Right lung (tissue), 5 donors: ENCODE data around the gene CCSER2. TPM values are rescaled to one million over a fixed set of nuclear protein-coding genes. Genes with fewer than 3 reads are reported as not detected.
"Not testable (repeated sequence)": the region's sequence is repeated elsewhere in the genome, so short reads cannot be mapped to it uniquely, and the experiment has no call there.

Experiments
- DNase-seq, 2 donors: peaks; one replicate each; pipeline ENCODE4 v3.0.0-alpha.2; 2013
- polyA plus RNA-seq, 5 donors: library from polyadenylated mRNA; unstranded; fragments of 120-200 nt; gene quantifications; one replicate each; pipeline versions ENCODE4 v1.2.1 to v1.2.3, GENCODE V29; 2013; ENCODE audit warnings: inconsistent platforms in 1 of 5, low replicate concordance in 1 of 5; ENCODE audit not compliant: insufficient read length in 5 of 5, insufficient read depth in 1 of 5

CCSER2 gene
- polyA plus RNA-seq, 5 donors = 29.9 to 43.7 (median 39.4) TPM

DNA sequence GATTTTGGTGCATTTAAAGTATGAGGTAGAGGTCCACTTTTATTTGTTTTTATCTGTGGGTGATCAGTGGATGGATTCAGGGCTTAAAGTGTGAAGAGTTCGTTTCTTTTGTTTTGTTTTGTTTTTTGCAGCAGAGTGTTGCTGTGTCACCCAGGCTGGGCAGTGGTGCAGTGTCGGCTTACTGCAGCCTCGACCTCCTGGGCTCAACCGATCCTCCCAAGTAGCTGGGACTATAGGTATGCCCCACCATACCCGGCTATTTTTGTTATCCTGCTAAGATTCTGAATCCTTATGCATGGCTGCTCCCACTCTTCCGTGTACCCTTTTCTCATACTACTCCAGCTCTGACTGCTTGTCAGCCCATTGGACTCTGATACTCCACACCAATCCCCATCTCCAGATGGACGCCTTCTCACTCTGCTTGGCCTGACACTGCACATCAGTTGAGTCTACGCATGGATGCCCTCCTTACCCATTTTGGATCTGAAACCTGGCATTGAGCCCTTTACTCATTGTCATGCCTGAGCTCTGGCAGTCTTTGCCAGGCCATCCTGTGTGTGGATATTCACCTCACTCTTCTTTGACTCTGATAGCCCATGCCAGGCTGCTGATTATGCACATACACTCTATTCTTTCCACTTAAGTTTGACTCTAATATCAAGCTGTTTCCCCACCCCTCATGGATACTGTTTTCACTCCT lies 119.5 kb downstream of the CCSER2 start:
- DNase-seq = no peak

DNA sequence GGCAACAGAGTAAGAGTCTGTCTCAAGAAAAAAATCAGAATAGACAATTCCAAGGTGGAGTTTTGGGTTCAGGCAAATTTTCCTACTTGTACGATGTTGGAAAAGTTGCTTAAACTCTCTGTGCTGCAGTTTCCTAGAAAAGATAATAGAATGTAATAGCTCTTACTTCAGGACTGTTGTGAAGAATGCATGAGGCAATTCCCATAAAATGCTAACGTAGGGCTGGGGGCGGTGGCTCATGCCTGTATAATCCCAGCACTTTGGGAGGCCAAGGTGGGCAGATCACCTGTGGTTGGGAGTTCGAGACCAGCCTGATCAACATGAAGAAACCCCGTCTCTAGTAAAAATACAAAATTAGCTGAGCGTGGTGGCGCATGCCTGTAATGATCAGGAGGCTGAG lies 121.0 kb downstream of the CCSER2 start:
- DNase-seq = not testable (repeated sequence)

DNA sequence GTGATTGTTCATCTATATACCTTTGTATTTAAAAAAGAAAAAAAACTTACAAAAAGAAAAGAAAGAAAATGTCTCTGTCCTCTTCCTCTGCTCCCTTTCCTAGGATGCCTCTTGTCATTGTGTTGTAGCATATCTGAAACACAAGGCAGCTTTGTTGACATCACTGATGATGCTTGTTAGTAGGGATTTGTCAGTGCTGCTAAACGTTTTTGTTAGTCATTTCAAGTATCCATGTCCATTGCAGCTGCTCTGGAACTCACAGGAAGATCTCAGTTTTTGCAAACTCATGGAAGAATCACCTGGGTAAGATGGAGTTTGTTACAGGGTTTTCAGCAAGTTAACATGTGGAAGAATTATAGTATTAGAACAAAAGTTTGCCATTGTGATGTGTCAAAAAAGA lies 123.6 kb downstream of the CCSER2 start:
- no peak for DNase-seq

DNA sequence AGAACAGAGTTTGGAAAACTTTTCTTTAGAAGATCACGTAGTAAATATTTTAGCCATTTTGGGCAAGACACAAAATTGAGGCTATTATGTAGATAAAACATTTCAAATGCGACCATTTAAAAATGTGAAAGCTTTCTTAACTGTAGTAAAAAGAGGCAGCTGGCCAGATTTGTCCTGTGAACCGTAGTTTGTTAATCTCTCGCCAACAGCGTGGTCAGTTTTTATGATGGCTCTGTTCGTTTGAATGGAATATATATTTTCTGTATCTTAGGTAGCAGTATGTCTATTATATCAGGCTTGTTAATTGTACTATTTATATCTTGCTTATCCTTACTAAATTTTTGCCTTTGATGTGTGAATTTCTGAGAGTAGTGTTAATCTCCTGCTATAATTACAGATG lies 124.9 kb downstream of the CCSER2 start:
- DNase-seq = no peak

DNA sequence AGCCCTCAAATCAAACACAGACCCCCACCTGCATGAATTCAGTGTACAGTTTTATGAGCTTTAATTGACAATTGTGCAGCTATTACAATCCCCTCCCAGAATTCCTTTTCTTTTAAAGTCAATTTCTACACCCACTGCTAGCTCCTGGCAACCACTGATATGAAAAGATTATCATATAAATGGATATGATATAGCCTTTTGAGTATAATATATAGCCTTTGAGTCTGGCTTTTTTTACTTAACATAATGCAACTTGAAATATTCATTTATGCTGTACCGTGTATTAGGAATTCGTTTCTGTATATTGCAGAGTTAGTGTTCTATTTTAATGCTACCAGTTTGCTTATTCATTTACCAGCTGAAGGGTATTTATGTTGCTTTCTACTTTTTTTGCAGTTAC lies 127.7 kb downstream of the CCSER2 start:
- DNase-seq = no peak

DNA sequence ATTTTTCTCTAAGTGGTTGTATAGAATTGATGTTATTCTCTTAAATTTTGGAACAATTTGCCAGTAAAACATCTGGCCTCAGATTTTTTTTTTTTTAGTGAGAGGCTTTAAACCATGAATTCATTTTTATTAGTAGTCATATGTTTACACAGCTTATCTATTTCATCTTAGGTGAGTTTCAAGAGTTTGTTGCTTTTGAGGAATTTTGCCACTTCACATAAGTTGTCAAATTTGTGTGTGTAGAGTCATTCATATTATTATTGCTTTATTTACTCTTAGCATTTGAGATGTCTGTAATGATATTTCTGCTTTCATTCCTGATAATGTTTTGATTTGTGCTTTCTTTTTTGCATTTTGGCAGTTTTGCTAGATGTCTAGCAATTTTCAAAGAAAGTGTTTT lies 132.1 kb downstream of the CCSER2 start:
- DNase-seq = no peak

DNA sequence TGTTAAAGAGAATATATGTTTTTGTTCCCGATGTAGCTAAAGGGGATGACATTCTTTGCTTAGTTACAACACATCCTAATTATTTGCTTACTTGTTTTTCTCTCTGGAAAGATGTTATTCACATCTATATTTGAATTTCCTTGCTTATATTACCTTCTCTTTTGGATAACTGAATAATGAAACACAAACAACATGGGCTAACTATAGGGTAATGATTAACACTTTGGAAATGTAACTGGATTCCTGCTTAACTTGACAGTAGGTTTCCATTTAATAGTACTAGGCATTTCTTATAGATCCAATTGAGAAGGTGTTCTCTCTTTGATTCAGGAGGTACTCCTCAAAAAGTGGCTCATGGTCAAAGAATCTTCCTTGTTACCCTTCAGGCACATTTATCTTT lies 141.1 kb downstream of the CCSER2 start:
- no peak for DNase-seq

DNA sequence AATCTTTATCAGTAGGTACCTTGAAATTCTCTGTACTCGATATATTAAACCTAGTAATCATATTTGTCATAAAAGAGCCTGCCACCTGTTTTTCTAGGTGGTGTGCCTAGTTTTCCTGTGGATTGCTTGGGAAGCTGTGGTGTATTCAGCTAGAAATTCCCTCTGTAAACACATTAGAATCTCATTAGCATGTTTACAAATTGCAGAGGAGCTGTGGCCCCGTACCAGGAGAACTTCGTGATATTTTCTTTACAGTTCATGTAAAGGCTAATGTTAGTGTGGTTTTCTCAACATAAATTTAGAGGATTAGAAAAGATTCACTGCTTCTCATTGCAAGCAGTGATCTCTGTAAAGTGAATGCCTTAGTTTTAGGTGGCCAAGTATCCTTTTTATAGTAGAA lies 144.7 kb downstream of the CCSER2 start:
- no peak for DNase-seq

DNA sequence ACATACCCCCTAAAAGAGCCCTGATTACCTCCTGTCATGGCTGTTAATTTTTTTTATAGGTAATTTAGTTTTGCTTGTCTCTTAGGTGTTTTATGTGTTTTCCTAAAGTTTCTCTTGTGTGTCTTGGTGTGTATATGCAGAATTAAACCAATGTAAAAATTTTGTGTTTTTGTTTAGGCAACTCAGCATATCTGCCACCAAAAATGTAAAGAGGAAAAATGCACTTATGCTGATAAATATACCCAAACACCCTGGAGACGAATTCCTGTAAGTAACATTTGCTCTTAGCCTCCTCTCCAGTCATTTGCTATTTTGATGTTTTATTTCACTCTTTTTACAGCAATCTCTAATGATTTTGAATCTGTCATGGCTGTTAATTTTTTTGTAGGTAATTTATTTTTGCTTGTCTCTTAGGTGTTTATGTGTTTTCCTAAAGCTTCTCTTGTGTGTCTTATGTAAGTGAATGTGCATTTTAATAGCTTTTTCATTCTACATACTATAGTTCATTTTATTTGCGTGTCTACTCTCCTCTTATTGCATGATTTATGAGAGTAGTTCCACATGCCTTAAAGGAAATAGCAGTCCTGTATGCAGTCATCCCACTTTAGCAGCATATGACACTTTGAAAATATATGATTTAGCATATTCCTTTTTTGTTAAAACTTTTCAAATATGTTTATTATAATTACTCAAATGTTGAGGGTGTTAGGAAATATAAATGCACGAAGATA lies 149.2 kb downstream of the CCSER2 start:
- no peak for DNase-seq

DNA sequence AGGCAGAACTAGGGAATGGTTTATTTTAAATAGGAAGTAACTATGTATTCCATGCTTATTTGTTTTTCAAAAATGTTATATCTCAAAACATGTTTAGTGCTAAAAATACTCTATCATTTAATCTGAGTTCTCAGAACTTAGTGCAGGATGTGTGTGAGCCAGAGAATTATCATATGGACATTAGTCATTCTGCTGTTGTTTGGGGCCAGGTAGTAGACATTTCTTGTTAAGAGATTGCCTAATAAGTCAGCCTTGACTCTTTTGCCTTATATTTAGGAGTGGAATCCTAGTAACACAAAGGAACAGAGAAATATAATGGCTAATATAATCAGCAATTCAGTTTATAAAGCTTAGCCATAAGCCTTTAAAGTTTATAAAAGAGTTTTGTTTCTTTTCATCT lies 149.8 kb downstream of the CCSER2 start:
- DNase-seq = no peak

DNA sequence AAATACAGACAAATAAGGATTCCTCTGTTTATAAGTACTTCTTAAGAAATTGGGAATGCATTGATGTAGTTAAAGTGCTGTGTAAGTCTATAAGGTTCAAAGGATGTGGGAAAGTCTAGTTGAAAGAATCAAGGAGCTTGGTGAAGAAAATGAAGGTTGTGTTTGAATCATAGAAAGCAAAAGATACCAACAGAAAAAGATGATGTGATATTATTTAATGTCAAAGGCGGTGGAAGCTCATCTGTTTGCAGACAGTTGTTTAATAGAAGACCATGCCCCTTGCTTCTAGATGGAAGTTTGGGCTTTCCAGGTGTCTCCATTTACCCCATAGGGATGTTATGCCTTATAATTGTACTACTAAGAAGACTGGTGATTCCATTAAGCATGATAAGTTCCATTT lies 150.3 kb downstream of the CCSER2 start:
- no peak for DNase-seq

DNA sequence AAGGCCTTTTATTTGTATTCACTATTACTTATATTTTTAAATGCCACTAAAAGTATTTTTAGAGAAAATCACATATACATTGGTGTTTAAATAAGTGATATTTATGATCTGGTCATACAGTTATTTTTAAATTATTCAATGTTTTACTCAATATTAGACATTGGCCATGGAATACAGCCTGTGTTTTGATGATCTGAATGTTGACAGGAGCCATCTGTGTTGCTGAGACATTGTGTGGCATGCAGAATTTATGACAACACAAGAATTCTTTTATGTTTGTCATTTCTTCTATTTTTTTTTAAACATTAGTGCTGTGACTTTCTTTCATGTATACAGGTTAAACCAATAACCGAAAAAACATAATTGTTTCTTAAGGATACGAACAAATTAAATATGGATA lies 156.2 kb downstream of the CCSER2 start:
- DNase-seq = peak; percentile 64 to 70

DNA sequence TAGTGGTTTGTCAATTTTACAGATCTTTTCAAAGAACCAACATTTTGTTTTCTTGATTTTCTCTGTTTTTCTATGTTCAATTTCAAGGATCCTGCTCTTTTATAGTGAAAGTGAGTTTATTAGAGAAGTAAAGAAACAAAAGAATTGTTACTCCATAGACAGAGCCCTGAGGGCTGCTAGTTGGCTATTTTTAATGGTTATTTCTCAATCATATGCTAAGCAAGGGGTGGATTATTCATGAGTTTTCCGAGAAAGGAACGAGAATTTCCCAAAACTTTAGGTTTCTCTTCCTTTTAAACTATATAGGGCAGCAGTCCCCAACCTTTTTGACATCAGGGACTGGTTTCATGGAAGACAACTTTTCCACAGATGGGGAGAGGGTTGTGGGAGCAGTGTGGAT lies 165.0 kb downstream of the CCSER2 start:
- DNase-seq = no peak

DNA sequence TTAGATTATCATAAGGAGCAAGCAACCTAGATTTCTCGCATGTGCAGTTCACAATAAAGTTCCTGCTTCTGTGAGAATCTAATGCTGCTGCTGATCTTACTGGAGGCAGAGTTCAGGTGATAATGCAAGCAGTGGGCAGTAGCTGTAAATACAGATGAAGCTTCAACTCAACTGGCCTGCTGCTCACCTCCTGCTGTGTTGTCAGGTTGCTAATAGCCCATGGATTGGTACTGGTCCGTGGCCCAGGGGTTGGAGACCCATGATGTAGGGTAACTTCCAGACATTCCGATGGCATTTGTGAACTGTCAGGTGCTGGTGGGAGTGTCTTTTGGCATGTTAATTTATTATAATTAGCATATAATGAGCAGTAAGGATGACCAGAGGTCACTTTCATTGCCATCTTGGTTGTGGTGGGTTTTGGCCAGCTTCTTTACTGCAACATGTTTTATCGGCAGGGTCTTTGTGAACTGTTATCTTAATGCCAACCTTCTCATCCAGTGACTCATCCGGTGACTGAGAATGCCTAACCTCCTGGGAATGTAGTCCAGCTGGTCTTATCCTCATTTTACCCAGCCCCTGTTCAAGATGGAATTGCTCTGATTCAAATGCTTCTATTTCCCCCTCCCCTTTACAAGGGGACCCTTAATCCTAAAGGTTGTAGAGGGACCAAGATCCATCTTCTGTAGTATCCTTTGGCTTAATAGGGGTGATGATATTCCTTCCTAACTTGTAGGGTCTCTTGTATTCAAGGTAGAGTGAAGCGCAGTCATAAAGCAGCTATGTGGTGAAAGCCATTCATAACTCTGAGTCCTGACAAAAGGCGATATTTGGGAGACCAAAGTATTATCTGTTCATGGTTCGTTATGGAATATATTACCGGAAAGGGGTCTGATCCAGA lies 165.8 kb downstream of the CCSER2 start:
- no peak for DNase-seq

DNA sequence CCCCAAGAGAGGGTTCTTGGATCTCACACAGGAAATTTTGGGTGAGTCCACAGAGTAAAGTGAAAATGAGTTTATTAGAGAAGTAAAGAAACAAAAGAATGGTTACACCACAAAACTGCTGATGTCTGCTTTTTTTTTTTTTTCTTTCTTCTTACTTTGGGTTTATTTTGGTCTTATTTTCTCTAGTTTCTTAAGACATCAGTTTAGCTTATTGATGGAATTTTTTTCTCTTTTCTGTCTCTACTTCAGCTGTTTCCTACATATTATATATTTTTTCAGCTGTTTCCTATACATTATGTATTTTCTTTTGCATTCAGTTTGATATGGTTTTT lies 166.4 kb downstream of the CCSER2 start:
- no peak for DNase-seq

DNA sequence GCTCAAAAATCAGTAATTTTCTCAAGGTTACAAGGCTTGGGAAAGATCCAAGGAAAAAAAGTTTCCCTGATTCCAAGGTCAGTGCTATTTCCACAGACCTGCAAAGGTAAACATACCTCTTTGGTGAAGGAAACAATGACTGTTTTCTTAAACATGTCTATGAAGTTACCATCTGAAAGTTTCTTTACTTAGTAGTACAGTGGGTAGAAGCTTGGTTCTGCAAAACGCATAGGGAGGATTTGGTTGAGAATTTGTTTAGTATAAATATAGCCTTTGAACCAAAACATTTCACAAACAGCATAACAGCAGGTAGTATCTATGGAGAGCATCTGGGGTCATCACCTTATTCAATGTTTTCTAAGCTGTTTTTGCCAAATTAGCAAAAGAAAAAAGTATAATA lies 169.6 kb downstream of the CCSER2 start:
- DNase-seq = no peak

DNA sequence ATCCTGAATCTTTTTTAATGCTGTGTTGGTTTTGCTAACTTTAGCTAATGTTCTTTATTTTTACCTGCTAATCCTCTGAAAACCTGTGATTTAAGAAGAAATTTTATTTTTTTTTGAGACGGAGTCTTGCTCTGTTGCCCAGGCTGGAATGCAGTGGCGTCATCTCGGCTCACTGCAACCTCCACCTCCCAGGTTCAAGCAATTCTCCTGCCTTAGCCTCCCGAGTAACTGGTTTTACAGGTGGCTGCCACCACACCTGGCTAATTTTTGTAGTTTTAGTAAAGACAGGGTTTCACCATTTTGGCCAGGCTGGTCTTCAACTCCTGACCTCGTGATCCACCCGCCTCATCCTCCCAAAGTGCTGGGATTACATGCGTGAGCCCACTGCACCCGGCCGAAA lies 170.7 kb downstream of the CCSER2 start:
- not testable (repeated sequence) for DNase-seq

DNA sequence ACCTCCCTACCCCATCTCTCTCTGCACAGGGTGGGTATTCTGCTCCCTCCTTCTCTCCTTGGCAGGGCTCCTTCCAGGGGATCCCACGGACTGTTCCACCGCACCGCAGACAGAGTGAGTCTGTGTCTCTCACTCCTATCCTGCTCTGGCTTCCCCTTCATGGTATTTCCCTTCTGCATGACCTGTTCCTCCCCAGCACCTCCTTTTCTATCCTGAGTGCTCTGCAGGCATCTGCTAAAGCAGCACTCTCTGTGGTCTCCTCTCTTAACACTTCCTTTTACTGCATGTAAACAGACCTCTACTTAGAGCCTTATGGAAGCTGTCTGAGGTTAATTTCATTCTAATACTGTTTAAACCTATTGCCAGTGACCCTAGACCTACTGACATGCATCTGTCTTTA lies 171.5 kb downstream of the CCSER2 start:
- DNase-seq = no peak

DNA sequence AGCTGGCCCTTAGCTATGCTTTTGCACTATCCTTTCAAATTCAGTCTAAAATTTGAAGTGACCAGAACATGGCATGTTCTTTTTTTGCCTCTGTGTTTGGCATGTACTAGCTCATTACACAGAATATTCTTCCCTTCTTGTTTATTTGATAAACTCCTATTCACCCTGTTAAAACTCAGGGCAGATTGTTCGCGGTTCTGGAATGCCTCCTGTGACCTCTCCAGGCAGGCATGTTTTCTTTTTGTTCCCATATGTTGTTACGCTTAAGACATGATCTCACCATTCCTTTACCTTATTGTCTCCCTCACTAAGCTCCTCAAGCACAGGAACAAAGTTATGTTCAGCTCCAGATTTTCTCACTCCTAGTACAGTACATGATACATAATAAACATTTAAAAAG lies 181.7 kb downstream of the CCSER2 start:
- no peak for DNase-seq

DNA sequence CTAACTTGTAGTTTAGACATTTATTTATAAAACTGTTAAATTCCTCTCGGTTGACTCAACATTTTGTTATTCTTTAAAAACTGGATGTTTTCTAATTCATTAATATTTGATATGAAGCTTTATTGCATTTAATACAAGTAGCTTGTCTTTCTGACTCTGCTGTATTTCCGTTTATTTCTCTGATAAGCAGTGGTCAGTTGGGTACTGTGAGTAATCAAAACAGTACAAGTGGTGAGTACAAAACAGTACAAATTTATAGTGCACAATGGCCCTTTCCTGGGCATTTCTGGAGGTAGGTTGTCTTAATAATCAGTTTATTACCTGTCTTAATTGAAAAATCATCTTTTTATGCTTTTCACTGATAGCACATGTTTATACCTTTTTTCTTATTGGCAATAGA lies 182.7 kb downstream of the CCSER2 start:
- no peak for DNase-seq

DNA sequence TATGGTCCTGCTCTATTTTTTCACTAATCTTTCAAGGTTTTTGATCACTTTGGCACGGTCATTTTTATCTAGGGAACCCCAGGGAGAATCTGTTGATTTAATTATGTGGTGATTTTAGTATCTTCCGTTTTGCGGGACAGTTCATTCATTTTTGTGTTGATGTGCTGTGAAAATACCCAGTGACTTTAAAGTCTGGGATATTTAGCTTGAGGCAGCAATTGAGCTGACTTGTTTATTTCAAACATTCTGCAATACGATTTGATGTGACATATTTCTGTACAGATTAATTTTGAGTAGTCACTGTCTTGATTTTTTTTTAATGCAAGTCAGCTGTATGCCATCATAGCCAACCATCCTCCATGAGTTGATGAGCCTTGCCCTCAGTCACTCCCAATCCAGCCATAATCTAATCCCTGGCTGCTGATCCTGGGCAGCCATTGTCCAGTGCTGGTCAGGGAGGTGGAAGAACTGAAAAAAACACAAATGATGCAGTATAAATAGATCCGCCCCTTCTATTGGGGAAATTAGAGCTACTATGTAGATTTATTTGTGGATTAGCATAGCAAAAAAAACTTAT lies 183.4 kb downstream of the CCSER2 start:
- DNase-seq = peak; percentile 55 to 63

DNA sequence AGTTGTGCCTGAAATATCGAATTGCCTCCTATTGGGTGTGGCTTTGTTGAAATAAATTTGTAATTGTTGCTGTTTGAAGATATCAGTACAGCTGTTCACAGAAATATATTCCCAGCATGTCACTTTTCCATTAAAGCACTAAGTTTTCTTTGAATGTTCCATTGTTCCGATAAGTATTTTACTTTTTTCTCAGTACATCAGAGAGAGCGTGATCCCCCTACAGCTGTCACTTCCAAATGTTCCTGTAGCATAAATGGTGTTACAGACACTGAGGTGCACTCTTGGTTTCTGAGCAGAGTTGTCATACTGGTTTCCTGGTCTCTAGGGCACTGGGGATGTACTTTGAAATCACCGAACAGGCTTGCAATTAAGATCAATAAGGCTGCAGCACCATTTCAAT lies 189.2 kb downstream of the CCSER2 start:
- no peak for DNase-seq

DNA sequence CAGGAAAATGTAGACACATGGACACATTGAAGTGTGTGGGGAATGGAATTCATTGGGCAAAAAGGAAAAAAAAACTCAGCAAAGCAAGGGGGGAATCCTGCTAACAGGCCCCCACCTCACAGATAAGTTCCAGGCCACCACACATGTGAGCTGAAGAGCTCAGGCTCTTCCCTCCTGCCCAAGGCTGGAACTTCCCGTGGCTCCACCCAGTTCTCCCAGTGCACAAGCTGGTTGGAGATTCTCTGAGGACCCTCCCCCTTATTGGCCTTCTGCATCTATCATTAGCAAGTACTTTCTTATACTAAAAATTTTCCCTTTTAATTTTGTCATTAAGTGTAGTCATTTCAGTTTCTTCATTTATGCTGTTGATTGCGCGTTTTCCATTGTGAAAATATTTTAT lies 190.8 kb downstream of the CCSER2 start:
- no peak for DNase-seq
